ENCODE data around the gene PARD3. TPM values are rescaled to one million over a fixed set of nuclear protein-coding genes. Genes with fewer than 3 reads are reported as not detected.
"Not testable (repeated sequence)": the region's sequence is repeated elsewhere in the genome, so short reads cannot be mapped to it uniquely, and the experiment has no call there.

The PARD3 gene
- total RNA-seq, 1 donor from 2014 or later = 35.4 TPM

- no peaks in the 10 kb centered on the region for H3K36me3 ChIP-seq (ENCODE audit: insufficient read depth, low read length)
- H3K27ac ChIP-seq (ENCODE audit: low read depth, low read length) = no peak overlapping the region
- no peaks in the 10 kb centered on the region for H3K9me3 ChIP-seq (ENCODE audit: insufficient read depth, low read depth, low read length)
- no peak overlapping the region for H3K4me3 ChIP-seq (ENCODE audit: insufficient read depth, low read depth, low read length)
- no peaks in the 10 kb centered on the region for H3K4me1 Mint-ChIP-seq (ENCODE audit: low read depth, unreplicated experiment)
- TF ChIP-seq, protein P1, sequence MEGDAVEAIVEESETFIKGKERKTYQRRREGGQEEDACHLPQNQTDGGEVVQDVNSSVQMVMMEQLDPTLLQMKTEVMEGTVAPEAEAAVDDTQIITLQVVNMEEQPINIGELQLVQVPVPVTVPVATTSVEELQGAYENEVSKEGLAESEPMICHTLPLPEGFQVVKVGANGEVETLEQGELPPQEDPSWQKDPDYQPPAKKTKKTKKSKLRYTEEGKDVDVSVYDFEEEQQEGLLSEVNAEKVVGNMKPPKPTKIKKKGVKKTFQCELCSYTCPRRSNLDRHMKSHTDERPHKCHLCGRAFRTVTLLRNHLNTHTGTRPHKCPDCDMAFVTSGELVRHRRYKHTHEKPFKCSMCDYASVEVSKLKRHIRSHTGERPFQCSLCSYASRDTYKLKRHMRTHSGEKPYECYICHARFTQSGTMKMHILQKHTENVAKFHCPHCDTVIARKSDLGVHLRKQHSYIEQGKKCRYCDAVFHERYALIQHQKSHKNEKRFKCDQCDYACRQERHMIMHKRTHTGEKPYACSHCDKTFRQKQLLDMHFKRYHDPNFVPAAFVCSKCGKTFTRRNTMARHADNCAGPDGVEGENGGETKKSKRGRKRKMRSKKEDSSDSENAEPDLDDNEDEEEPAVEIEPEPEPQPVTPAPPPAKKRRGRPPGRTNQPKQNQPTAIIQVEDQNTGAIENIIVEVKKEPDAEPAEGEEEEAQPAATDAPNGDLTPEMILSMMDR (IDR thresholded peaks at IDR 0.05; ENCODE audit: insufficient read depth, low read depth, low read length) = no peak
- TF ChIP-seq EZH2 (IDR thresholded peaks at IDR 0.05; ENCODE audit: insufficient read depth, low read length) = no peak
- no peak overlapping the region for H3K4me2 ChIP-seq (ENCODE audit: low read length)
- no peak overlapping the region for H2AFZ ChIP-seq (ENCODE audit: low read depth, low read length)
- H3K27me3 ChIP-seq (ENCODE audit: insufficient read depth, low read length) = no peaks in the 10 kb centered on the region
- H4K20me1 ChIP-seq (ENCODE audit: insufficient read depth, low read length) = no peaks in the 10 kb centered on the region
- no peak for DNase-seq (ENCODE audit: low read depth)
- H3K4me1 ChIP-seq (ENCODE audit: insufficient read depth, low read length) = no peaks in the 10 kb centered on the region
- no peak overlapping the region for H3K27ac Mint-ChIP-seq (ENCODE audit: unreplicated experiment)
- H3K27me3 Mint-ChIP-seq (ENCODE audit: low read depth, unreplicated experiment) = no peaks in the 10 kb centered on the region
- no peaks in the 10 kb centered on the region for H3K9me3 Mint-ChIP-seq (ENCODE audit: unreplicated experiment)
- H3K36me3 Mint-ChIP-seq (ENCODE audit: low read depth, unreplicated experiment) = peaks cover 2% of the 10 kb centered on the region
- H3K79me2 ChIP-seq (ENCODE audit: insufficient read depth, low read length) = no peaks in the 10 kb centered on the region
- no peak for FAIRE-seq
- H3K9ac ChIP-seq (ENCODE audit: low read length) = no peak overlapping the region
- no peak overlapping the region for H3K4me3 Mint-ChIP-seq (ENCODE audit: unreplicated experiment)
These were observed 422.4 kb downstream of the PARD3 start for GRCh38 chr10:34392641-34393170.

DNA sequence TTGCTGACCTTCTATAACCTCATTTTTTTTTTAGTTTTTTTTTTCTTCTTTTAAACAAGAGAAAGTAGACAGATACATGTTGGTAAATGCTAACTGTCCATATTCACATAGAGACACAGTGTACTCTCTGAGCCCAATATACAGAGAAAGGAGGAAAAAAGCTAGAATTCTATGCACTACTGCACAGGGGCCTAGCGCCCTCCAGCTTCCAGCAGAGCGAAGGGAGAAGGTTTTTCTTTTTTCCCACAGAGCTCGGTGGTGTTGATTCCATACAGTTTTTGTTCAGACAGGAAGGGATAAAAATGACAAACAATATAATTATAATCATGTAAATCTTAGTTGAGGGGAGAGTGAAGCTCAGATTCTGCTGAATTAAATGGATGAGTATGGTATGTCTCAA is 423.9 kb downstream of the PARD3 start:
- H3K27ac Mint-ChIP-seq (ENCODE audit: unreplicated experiment); H3K9me3 Mint-ChIP-seq (ENCODE audit: unreplicated experiment); H3K79me2 ChIP-seq (ENCODE audit: insufficient read depth, low read length); H4K20me1 ChIP-seq (ENCODE audit: insufficient read depth, low read length); DNase-seq (ENCODE audit: low read depth); H3K27me3 Mint-ChIP-seq (ENCODE audit: low read depth, unreplicated experiment); H3K9ac ChIP-seq (ENCODE audit: low read length); H3K27me3 ChIP-seq (ENCODE audit: insufficient read depth, low read length); H3K4me3 Mint-ChIP-seq (ENCODE audit: unreplicated experiment); H3K4me3 ChIP-seq (ENCODE audit: insufficient read depth, low read depth, low read length); H3K4me1 Mint-ChIP-seq (ENCODE audit: low read depth, unreplicated experiment); H3K36me3 ChIP-seq (ENCODE audit: insufficient read depth, low read length); FAIRE-seq; H3K4me2 ChIP-seq (ENCODE audit: low read length); H3K27ac ChIP-seq (ENCODE audit: low read depth, low read length); H2AFZ ChIP-seq (ENCODE audit: low read depth, low read length); H3K4me1 ChIP-seq (ENCODE audit: insufficient read depth, low read length); H3K9me3 ChIP-seq (ENCODE audit: insufficient read depth, low read depth, low read length); H3K36me3 Mint-ChIP-seq (ENCODE audit: low read depth, unreplicated experiment): not testable (repeated sequence)

- Histone ChIP-seq H3K27me3 (ENCODE audit: insufficient read depth, low read length) (no peaks in the 10 kb centered on the region), H2AFZ (ENCODE audit: low read depth, low read length) (no peak overlapping the region), H3K4me3 (ENCODE audit: insufficient read depth, low read depth, low read length) (no peak overlapping the region), H3K79me2 (ENCODE audit: insufficient read depth, low read length) (no peaks in the 10 kb centered on the region), H3K9ac (ENCODE audit: low read length) (no peak overlapping the region), H3K4me2 (ENCODE audit: low read length) (no peak overlapping the region), H3K4me1 (ENCODE audit: insufficient read depth, low read length) (no peaks in the 10 kb centered on the region), H3K27ac (ENCODE audit: low read depth, low read length) (peak overlapping the region; percentile 61), H3K9me3 (ENCODE audit: insufficient read depth, low read depth, low read length) (no peaks in the 10 kb centered on the region), H3K36me3 (ENCODE audit: insufficient read depth, low read length) (no peaks in the 10 kb centered on the region), H4K20me1 (ENCODE audit: insufficient read depth, low read length) (no peaks in the 10 kb centered on the region)
- TF ChIP-seq EZH2 (IDR thresholded peaks at IDR 0.05; ENCODE audit: insufficient read depth, low read length) = no peak
- TF ChIP-seq, protein P1 (IDR thresholded peaks at IDR 0.05; ENCODE audit: insufficient read depth, low read depth, low read length) = no peak
- FAIRE-seq = no peak
- H3K27me3 Mint-ChIP-seq (ENCODE audit: low read depth, unreplicated experiment) = no peaks in the 10 kb centered on the region
- no peaks in the 10 kb centered on the region for H3K9me3 Mint-ChIP-seq (ENCODE audit: unreplicated experiment)
- DNase-seq (ENCODE audit: low read depth) = no peak
- no peak overlapping the region for H3K4me3 Mint-ChIP-seq (ENCODE audit: unreplicated experiment)
- H3K36me3 Mint-ChIP-seq (ENCODE audit: low read depth, unreplicated experiment) = no peaks in the 10 kb centered on the region
- H3K27ac Mint-ChIP-seq (ENCODE audit: unreplicated experiment) = no peak overlapping the region
- H3K4me1 Mint-ChIP-seq (ENCODE audit: low read depth, unreplicated experiment) = no peaks in the 10 kb centered on the region
These were observed 425.3 kb downstream of the PARD3 start for GRCh38 chr10:34389801-34390200.

Data from astrocyte (in vitro differentiated cells and primary cell).